ENCODE measurements around the gene ABCA13.

GRCh38 chr7:48384180-48384752, 213.0 kb downstream of the ABCA13 start:
- TF ChIP-seq CTCF (IDR thresholded peaks at IDR 0.05): peak in 1 of 6 experiments; percentile 22
- no peak for TF ChIP-seq POLR2A (IDR thresholded peaks at IDR 0.05)
